Stimulated activated CD8-positive, alpha-beta memory T cell treated with anti-CD3 and anti-CD28 coated beads, Interleukin-12 subunit alpha, Interleukin-12 subunit beta, amount 100 ng/mL, for 4 hours (primary cell): ENCODE measurements around the gene ALPI.

ENCODE experiments used
- DNase-seq: peaks from one replicate; pipeline ENCODE4 v3.0.0-alpha.2; 2020; ENCODE audit warnings: low read depth

The ALPI gene

DNA sequence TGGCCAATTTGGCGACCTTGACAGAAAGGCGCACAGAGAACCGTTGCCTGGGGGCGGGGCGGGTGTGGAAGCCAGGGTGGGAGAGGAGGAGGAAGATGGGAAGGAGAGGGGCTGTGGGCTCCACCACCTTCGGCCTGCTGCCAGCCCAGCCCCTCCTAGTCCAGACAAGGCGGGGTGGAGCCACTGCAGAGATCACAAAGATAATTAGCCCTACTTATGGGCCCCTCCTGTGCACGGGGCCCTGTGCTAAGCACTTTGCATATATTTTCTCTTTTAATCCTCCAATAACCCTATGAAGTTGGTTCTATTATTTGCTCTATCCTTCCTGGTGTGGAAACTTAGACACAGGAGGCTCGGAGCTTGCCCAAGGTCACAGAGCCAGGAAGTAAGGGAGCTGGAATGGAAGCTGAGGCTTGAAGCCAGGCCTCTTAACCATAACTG, 45.4 kb downstream of the ALPI start:
- DNase-seq, result no peak

GRCh38 chr2:232501794-232502390, 45.9 kb downstream of the ALPI start:
- no peak for DNase-seq

DNA sequence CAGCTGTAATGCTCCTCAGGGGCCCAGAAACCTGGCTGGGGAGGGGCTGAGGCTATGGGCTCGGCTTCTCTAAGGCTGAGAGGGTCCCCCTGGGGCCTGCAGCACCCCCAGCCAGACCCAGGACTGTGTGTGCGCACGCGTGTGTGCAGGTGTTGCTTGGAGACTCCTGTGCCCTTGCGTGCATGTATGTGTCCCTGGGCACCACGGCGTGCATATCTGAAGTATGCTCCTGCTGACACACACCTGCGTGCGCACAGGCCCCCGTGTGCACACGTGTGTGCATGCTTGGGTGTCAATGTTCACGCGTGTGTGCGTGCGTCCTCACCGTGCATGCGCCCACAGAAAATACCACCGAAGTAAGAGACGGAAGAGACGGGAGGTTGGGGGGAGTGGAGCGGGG, 46.6 kb downstream of the ALPI start:
- DNase-seq, result no peak

DNA sequence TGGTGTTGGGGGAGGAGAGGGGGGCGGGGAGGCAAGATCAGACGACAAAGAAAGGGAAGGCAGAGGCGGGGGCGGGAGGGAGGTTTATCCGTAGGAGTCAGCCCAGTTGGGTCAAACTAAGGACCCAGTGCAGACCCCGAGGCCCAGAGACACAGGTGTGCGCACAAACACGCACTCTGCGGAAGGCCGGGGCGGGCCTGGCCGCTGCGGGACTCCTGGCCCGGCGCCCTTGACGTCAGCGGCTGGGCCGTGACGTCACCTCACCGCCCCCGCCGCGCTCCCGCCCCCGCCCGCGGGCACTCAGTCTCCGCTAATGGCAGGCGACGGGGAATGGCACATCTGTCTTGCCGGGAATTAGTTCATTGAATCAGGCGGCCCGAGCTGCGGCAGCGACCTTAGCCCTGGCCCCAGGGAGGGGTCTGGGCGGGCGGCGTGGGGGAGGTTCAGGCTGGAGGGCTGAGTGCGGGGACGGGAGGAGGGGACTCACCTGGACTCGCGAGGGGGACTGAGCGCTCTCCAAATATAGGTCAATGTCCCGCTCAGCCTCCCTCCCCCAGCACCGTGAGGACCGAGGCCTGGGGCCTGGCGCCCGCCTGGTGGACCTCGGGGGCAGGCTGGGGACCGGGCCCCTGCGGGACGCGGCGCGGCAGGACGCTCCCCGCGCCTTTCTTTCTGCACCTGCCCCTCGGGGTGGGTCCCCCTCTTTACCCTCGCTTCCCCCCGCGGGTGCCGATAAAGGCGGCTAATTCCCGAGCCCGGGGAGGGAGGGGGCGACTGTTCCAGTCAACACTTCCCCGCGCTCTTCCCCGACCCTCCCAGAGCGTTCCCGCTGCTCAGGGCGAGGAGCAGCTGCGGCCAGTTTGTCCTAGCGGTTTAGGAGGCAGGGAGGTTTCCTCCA, 47.2 kb downstream of the ALPI start:
- peak; percentile 42 for DNase-seq

DNA sequence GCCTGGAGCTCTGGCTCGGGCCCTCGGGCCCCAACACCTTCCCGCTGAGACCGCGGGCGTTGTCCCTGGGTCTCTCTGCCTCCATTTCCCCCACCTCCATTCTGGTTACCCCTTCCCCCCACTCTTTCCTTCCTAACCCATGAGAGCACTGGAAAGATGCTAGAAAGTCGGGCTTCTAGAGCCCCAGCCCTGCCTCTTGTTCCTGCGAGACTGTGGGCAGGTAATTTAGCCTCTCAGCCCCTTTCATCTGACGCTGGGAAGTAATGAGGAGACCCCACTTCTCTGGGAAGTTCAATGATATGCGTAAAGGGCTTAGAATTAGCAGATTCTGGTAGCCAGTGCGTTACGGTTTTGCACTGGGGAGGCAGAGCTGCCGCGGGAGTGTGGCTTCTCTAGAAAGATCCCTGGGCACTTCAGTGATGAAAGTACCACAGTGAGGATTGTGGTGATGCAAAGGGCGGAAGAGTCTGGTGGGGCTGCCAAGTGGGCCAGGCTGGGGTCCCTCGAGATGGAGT, 47.9 kb downstream of the ALPI start:
- no peak for DNase-seq

- DNase-seq, result no peak
These were observed 48.5 kb downstream of the ALPI start for GRCh38 chr2:232504438-232504837.

- DNase-seq, result no peak
These were observed 49.9 kb downstream of the ALPI start for GRCh38 chr2:232505856-232506255.

- no peak for DNase-seq
These were observed 50.8 kb downstream of the ALPI start for GRCh38 chr2:232506709-232507108.

- DNase-seq, result no peak
These were observed 52.3 kb downstream of the ALPI start for GRCh38 chr2:232508251-232508650.
